Nephron (organoid): ENCODE data around the gene OR10A6.

ENCODE experiments used
- H3K27ac Mint-ChIP-seq, 3 experiments: 2 replicates each; pipeline ENCODE4 v1.8.0; 2020; ENCODE audit warnings: mixed read lengths in 3 of 3, mild to moderate bottlenecking in 2 of 3, moderate library complexity in 1 of 3
- H3K27me3 Mint-ChIP-seq: 2 replicates; pipeline ENCODE4 v1.8.0; 2021; ENCODE audit warnings: low read depth, mild to moderate bottlenecking, moderate library complexity, mixed read lengths
- H3K36me3 Mint-ChIP-seq: 2 replicates; pipeline ENCODE4 v1.8.0; 2020; ENCODE audit warnings: low read depth, mixed read lengths
- H3K4me1 Mint-ChIP-seq: 2 replicates; pipeline ENCODE4 v1.8.0; 2020; ENCODE audit warnings: mixed read lengths
- H3K4me3 Mint-ChIP-seq, 3 experiments: 2 replicates each; pipeline ENCODE4 v1.8.0; 2020; ENCODE audit warnings: mild to moderate bottlenecking in 3 of 3, mixed read lengths in 3 of 3, moderate library complexity in 2 of 3
- H3K9me3 Mint-ChIP-seq: 2 replicates; pipeline ENCODE4 v1.8.0; 2020; ENCODE audit warnings: mixed read lengths
- CTCF ChIP-seq, 3 experiments: fragments of 200-600 bp; sonication (generic); IDR thresholded peaks; one replicate each; pipeline ENCODE4 v1.5.0; 2021; ENCODE audit warnings: antibody characterized with exemption in 3 of 3; ENCODE audit not compliant: unreplicated experiment in 3 of 3

OR10A6 gene

GRCh38 chr11:7890417-7891172, 40.5 kb downstream of the OR10A6 start:
- peaks cover 3% of the 10 kb centered on the region for H3K9me3 Mint-ChIP-seq
- no peaks in the 10 kb centered on the region for H3K27me3 Mint-ChIP-seq
- peaks cover 21% of the 10 kb centered on the region for H3K4me1 Mint-ChIP-seq
- peak overlapping the region; percentile 71 to 81 (median 81) for H3K27ac Mint-ChIP-seq
- peak overlapping the region in 1 of 3 experiments; percentile 12 for H3K4me3 Mint-ChIP-seq
- no peak for TF ChIP-seq CTCF (IDR thresholded peaks at IDR 0.05; ENCODE audit: unreplicated experiment in 3 of 3)
- no peaks in the 10 kb centered on the region for H3K36me3 Mint-ChIP-seq

GRCh38 chr11:7889985-7890384, 41.1 kb downstream of the OR10A6 start:
- H3K27me3 Mint-ChIP-seq: no peaks in the 10 kb centered on the region

GRCh38 chr11:7882860-7883259, 48.2 kb downstream of the OR10A6 start:
- TF ChIP-seq CTCF (IDR thresholded peaks at IDR 0.05; ENCODE audit: unreplicated experiment in 3 of 3): no peak
- no peaks in the 10 kb centered on the region for H3K4me1 Mint-ChIP-seq
- H3K27me3 Mint-ChIP-seq: no peaks in the 10 kb centered on the region
- H3K36me3 Mint-ChIP-seq: no peaks in the 10 kb centered on the region
- no peak overlapping the region for H3K4me3 Mint-ChIP-seq
- no peak overlapping the region for H3K27ac Mint-ChIP-seq
- H3K9me3 Mint-ChIP-seq: no peaks in the 10 kb centered on the region

More at GRCh38 chr11:7889985-7890384, 41.1 kb downstream of the OR10A6 start:
- Mint-ChIP-seq H3K4me1 (peaks cover 21% of the 10 kb centered on the region), H3K4me3 (peak overlapping the region in 1 of 3 experiments; percentile 12), H3K9me3 (no peaks in the 10 kb centered on the region), H3K36me3 (no peaks in the 10 kb centered on the region), H3K27ac (peak overlapping the region; percentile 27 to 81 (median 71))
- no peak for TF ChIP-seq CTCF (IDR thresholded peaks at IDR 0.05; ENCODE audit: unreplicated experiment in 3 of 3)
